IMR-90 (cell line): ENCODE measurements around the gene SLC10A6.

Experiments
- CHD1 ChIP-seq: IDR thresholded peaks from 2 replicates; pipeline ENCODE4 v1.6.1; 2012; ENCODE audit warnings: low read depth, low read length, improper control_type of control experiment
- MXI1 ChIP-seq: IDR thresholded peaks from 2 replicates; pipeline ENCODE4 v1.6.1; 2012; ENCODE audit warnings: low read depth, mild to moderate bottlenecking, low read length, moderate library complexity, borderline replicate concordance
- NFE2L2 ChIP-seq: fragments of 150-350 bp; IDR thresholded peaks from 2 replicates; pipeline ENCODE4 v1.6.1; 2016; ENCODE audit warnings: low read depth, mild to moderate bottlenecking, low read length
- POLR2A ChIP-seq: IDR thresholded peaks from 2 replicates; pipeline ENCODE4 v1.6.1; 2012; ENCODE audit warnings: mild to moderate bottlenecking, low read depth, low read length
- RAD21 ChIP-seq: IDR thresholded peaks from 2 replicates; pipeline ENCODE4 v1.6.1; 2012; ENCODE audit warnings: low read length, improper control_type of control experiment
- RCOR1 ChIP-seq: IDR thresholded peaks from 2 replicates; pipeline ENCODE4 v1.6.1; 2012; ENCODE audit warnings: mild to moderate bottlenecking, low read length, improper control_type of control experiment; ENCODE audit not compliant: insufficient replicate concordance
- RFX5 ChIP-seq: IDR thresholded peaks from 2 replicates; pipeline ENCODE4 v1.8.0; 2012; ENCODE audit warnings: low read depth, mild to moderate bottlenecking, low read length, moderate library complexity
- TF ChIP-seq, protein P1 (sequence below): conservative IDR thresholded peaks from 2 replicates; pipeline ENCODE4 v1.5.1; 2012; ENCODE audit warnings: mild to moderate bottlenecking, low read depth, low read length, improper control_type of control experiment
- TF ChIP-seq, protein P2 (sequence below): fragments of 150-350 bp; IDR thresholded peaks from 2 replicates; pipeline ENCODE4 v1.6.1; 2017; ENCODE audit warnings: mild to moderate bottlenecking, antibody characterized with exemption, low read length, low read depth

GRCh38 chr4:86893136-86893535, 44.0 kb upstream of the SLC10A6 start:
- TF ChIP-seq, protein P1, sequence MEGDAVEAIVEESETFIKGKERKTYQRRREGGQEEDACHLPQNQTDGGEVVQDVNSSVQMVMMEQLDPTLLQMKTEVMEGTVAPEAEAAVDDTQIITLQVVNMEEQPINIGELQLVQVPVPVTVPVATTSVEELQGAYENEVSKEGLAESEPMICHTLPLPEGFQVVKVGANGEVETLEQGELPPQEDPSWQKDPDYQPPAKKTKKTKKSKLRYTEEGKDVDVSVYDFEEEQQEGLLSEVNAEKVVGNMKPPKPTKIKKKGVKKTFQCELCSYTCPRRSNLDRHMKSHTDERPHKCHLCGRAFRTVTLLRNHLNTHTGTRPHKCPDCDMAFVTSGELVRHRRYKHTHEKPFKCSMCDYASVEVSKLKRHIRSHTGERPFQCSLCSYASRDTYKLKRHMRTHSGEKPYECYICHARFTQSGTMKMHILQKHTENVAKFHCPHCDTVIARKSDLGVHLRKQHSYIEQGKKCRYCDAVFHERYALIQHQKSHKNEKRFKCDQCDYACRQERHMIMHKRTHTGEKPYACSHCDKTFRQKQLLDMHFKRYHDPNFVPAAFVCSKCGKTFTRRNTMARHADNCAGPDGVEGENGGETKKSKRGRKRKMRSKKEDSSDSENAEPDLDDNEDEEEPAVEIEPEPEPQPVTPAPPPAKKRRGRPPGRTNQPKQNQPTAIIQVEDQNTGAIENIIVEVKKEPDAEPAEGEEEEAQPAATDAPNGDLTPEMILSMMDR, result no peak
- TF ChIP-seq NFE2L2 (no peak), MXI1 (no peak), RFX5 (no peak), POLR2A (no peak), RAD21 (no peak), CHD1 (no peak), RCOR1 (no peak)
- TF ChIP-seq, protein P2, sequence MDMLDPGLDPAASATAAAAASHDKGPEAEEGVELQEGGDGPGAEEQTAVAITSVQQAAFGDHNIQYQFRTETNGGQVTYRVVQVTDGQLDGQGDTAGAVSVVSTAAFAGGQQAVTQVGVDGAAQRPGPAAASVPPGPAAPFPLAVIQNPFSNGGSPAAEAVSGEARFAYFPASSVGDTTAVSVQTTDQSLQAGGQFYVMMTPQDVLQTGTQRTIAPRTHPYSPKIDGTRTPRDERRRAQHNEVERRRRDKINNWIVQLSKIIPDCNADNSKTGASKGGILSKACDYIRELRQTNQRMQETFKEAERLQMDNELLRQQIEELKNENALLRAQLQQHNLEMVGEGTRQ, result no peak
